Measurements from ENCODE around the gene AKR1C2.
"Not testable (repeated sequence)": the region's sequence is repeated elsewhere in the genome, so short reads cannot be mapped to it uniquely, and the experiment has no call there.

Gene AKR1C2

GRCh38 chr10:5003127-5004029, at the start of gene AKR1C2:
Gene AKR1C2, minus strand, starts transcription at chr10:5003857. Its CDS starts 22 bp downstream, at chr10:5003835.
- peak in 1 of 2 experiments; percentile 29 for DNase-seq

GRCh38 chr10:5052951-5053500, 49.4 kb upstream of the AKR1C2 start:
- DNase-seq = not testable (repeated sequence)

DNA sequence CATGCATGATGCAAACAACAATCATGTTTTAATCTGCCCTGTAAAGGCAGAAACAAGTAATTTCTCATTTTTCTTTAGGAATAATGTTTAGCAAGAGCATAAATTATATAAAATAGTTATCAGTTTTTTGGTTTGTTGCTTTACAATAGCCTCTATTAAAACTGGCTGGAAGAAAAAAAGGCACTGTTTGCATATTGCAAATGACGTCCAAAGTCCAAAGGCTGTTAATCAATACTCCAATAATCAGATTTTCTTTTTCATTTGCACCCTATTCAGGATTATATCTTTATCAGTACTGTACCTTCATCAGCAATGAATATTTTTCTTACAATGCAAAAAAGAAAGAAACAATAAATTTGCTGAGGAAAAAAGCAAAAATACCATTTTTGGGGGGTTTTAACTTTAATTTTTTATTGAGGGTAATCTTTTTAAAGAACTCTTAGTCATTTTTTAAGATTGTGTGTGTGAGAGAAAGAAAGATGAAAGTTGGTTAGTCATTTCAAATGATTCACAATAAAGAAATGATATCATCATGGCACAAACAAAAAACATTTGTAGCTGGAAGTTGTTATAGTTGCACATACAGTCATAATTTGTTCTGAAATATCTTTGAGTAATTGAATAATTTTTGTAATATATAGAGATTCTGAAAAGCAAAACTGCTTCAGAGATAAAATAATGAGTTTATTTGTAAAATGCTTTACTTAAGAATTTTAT, 44.4 kb upstream of the AKR1C2 start:
- no peak for TF ChIP-seq POLR2A (IDR thresholded peaks at IDR 0.05; ENCODE audit: low read length)
- no peak for TF ChIP-seq GATA1 (IDR thresholded peaks at IDR 0.05; ENCODE audit: low read depth, low read length)
- DNase-seq = no peak

DNA sequence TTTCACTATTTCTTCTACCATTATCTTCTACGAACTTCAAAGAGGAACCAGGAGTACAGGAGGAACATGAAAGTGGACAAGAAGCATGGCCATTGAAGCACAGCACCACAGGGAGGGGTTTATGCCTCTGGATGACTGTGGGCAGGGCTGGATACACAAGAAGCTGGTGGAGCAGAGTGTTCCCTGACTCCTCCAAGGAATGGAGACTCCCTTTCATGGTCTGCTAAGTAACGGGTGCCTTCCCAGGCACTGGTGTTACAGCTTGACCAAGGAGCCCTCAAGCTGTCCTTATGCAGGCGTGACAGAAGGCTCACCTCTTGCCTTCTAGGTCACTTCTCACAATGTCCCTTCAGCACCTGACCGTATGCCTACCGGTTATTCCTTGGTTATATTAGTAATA, 43.4 kb upstream of the AKR1C2 start:
- DNase-seq = not testable (repeated sequence)

DNA sequence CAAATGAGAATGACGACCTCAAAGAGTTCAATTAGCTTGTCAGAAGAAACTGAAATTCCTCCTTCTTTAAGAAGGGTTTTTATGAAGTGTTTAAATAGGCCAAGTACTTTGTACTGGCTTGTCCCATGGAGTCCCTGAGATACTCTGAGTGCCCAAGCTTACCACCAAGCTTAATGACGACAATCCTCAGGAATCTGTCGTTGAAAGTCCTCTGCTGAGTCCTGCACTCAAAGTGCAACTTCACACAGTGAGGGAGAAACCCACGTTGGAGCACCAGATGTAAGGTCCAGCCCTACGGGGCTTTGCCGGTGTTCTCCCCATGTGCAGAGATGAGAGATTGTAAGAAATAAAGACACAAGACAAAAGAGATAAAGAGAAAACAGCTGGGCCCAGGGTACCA, 42.8 kb upstream of the AKR1C2 start:
- TF ChIP-seq POLR2A (IDR thresholded peaks at IDR 0.05; ENCODE audit: low read length) (no peak), GATA1 (IDR thresholded peaks at IDR 0.05; ENCODE audit: low read depth, low read length) (no peak)
- no peak for DNase-seq

GRCh38 chr10:5045095-5045494, 41.4 kb upstream of the AKR1C2 start:
- no peak for TF ChIP-seq POLR2A (IDR thresholded peaks at IDR 0.05; ENCODE audit: low read length)
- TF ChIP-seq GATA1 (IDR thresholded peaks at IDR 0.05; ENCODE audit: low read depth, low read length) = no peak
- no peak for DNase-seq

DNA sequence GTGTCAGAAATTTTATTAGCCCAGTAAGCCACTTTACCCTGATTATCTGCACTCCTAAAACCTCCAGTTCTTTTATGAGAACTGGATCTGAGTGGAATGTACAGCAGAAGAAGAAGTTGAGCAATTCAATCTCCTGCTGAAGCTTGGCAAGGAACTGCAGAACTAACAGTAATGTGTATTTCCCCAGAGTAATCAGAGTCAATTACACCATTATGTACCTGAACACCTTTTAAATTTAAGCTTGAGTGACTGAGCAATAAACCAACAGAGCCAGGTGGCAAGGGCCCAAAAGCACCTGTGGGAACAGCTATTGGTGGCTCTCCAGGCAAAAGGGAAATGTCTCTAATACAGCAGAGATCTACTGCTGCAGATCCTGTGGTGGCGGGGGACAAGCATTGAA, 40.1 kb upstream of the AKR1C2 start:
- DNase-seq = no peak
- TF ChIP-seq GATA1 (IDR thresholded peaks at IDR 0.05; ENCODE audit: low read depth, low read length) = no peak
- TF ChIP-seq POLR2A (IDR thresholded peaks at IDR 0.05; ENCODE audit: low read length) = no peak

- TF ChIP-seq POLR2A (IDR thresholded peaks at IDR 0.05; ENCODE audit: low read length) (no peak), GATA1 (IDR thresholded peaks at IDR 0.05; ENCODE audit: low read depth, low read length) (no peak)
- no peak for DNase-seq
Observed at GRCh38 chr10:5042922-5043321, 39.3 kb upstream of the AKR1C2 start.

DNA sequence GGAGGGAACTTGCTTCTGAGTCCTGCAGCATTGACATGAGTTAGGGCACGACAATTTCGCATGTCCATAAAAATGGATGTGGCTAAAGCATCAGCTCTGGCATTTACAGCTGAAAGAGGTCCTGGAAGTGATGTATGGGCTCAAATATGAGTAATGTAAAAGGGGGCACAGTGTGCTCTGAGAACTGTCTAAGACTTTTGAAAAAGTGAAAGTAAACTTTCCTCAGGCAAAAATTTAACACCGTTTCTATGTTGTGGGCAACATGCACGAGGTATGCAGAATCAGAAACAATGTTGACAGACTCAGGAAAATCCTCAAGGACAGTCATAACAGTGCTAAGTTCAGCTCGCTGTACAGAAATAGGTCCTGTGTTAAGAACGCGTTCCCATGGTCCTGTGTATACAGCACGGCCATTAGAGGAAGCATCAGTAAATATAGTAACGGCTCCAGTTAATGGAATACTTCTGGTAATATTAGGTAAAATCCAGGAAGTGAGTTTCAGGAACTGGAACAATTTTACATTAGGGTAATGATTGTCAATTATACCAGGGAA, 37.9 kb upstream of the AKR1C2 start:
- DNase-seq = no peak
- no peak for TF ChIP-seq POLR2A (IDR thresholded peaks at IDR 0.05; ENCODE audit: low read length)
- no peak for TF ChIP-seq GATA1 (IDR thresholded peaks at IDR 0.05; ENCODE audit: low read depth, low read length)

- DNase-seq = no peak
- TF ChIP-seq POLR2A (IDR thresholded peaks at IDR 0.05; ENCODE audit: low read length) = no peak
Observed at GRCh38 chr10:5040781-5041470, 37.3 kb upstream of the AKR1C2 start.

DNA sequence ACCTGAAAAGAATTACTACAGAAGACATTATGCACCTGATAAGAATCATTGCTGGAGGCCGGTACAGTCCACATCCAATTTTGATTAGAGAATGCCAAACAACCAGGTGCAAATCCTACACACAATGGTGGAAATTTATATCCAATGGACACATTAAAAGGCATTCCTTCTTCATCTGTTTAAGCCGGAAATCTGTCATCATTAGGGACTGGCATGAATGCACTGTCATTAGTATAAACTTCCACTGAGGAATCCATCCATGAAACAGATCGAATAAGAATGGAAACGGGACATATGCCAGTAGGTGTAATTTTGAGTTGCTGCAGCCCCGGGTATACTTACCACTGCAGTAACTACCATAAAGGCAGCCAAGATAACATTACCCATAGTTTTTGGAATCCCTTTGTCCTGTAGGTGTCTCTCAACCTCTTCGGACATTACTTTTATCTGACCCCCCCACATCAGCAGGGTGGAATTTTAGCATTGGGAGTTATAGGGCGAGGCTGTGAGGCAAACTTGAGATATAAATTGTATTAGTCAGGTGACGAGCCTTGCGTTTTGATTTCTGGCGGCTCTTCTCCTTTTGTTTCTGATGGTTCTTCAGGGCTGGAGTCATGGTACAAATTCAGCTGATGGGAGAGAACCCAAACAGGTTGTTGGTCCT, 36.5 kb upstream of the AKR1C2 start:
- DNase-seq = peak in 1 of 2 experiments; percentile 9
- TF ChIP-seq POLR2A (IDR thresholded peaks at IDR 0.05; ENCODE audit: low read length) = no peak
- no peak for TF ChIP-seq GATA1 (IDR thresholded peaks at IDR 0.05; ENCODE audit: low read depth, low read length)

DNA sequence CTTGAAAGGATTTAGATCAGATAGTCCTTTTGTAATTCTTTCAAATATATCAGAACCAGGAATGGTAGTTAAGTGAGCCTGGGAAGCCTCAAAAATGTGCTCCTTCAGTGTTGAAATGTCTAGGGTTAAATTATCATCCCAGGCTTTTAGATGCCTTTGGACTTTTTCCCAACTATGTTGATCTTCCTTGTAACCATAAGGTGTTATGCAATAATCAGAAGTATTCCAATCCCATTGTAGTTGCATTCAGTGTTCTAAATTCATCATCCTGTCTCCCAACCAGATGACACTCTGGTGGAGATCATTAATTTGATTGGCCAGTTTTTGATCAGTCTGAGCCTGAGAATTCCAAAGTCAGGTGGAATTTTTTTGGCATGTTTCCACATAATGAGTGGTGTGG, 35.1 kb upstream of the AKR1C2 start:
- DNase-seq = no peak
- TF ChIP-seq POLR2A (IDR thresholded peaks at IDR 0.05; ENCODE audit: low read length) (no peak), GATA1 (IDR thresholded peaks at IDR 0.05; ENCODE audit: low read depth, low read length) (no peak)

GRCh38 chr10:5038101-5038500, 34.4 kb upstream of the AKR1C2 start:
- no peak for TF ChIP-seq POLR2A (IDR thresholded peaks at IDR 0.05; ENCODE audit: low read length)
- no peak for TF ChIP-seq GATA1 (IDR thresholded peaks at IDR 0.05; ENCODE audit: low read depth, low read length)
- no peak for DNase-seq

- no peak for DNase-seq
- no peak for TF ChIP-seq GATA1 (IDR thresholded peaks at IDR 0.05; ENCODE audit: low read depth, low read length)
Observed at GRCh38 chr10:5036511-5036910, 32.9 kb upstream of the AKR1C2 start.

Data from erythroblast (primary cell).